HEK293T (cell line): ENCODE measurements around the gene PCDHGB4.

ENCODE experiments used
- CTCF ChIA-PET: fragments of 350-600 bp; formaldehyde crosslinking; extraction: SDS; loops from one replicate; lab custom pipeline; 2021; ENCODE audit warnings: antibody characterized with exemption, inconsistent platforms; lab: Yijun Ruan, JAX
- POLR2A ChIA-PET: fragments of 350-600 bp; formaldehyde crosslinking; extraction: SDS; loops from one replicate; lab custom pipeline; 2020; ENCODE audit warnings: antibody characterized with exemption, inconsistent platforms; lab: Yijun Ruan, JAX
- DNase-seq: peaks from one replicate; pipeline ENCODE4 v3.0.0; 2012; ENCODE audit warnings: mixed read lengths; ENCODE audit errors: extremely low spot score
- ARNT ChIP-seq: fragments of 450-650 bp; IDR thresholded peaks from 2 replicates; pipeline ENCODE4 v1.6.1; 2017; ENCODE audit warnings: mild to moderate bottlenecking
- BHLHE40 ChIP-seq: fragments of 450-650 bp; IDR thresholded peaks from 2 replicates; pipeline ENCODE4 v1.6.1; 2016; ENCODE audit warnings: mild to moderate bottlenecking, moderate library complexity, borderline replicate concordance
- CTBP1 ChIP-seq: fragments of 450-650 bp; IDR thresholded peaks from 2 replicates; pipeline ENCODE4 v1.6.1; 2016; ENCODE audit warnings: borderline replicate concordance
- ELF4 ChIP-seq: fragments of 450-650 bp; IDR thresholded peaks from 2 replicates; pipeline ENCODE4 v1.6.1; 2017; ENCODE audit warnings: antibody characterized with exemption
- FOXA1 ChIP-seq: fragments of 450-650 bp; IDR thresholded peaks from 2 replicates; pipeline ENCODE4 v1.6.1; 2016; ENCODE audit warnings: mild to moderate bottlenecking
- FOXK2 ChIP-seq: fragments of 450-650 bp; IDR thresholded peaks from 2 replicates; pipeline ENCODE4 v1.6.1; 2016; ENCODE audit warnings: mild to moderate bottlenecking
- FOXM1 ChIP-seq: fragments of 450-650 bp; IDR thresholded peaks from 2 replicates; pipeline ENCODE4 v1.6.1; 2017; ENCODE audit warnings: mild to moderate bottlenecking, borderline replicate concordance
- HDGF ChIP-seq: fragments of 450-650 bp; IDR thresholded peaks from 2 replicates; pipeline ENCODE4 v1.6.1; 2017; ENCODE audit warnings: antibody characterized with exemption, borderline replicate concordance
- L3MBTL2 ChIP-seq: fragments of 450-650 bp; conservative IDR thresholded peaks from 2 replicates; pipeline ENCODE4 v1.6.1; 2016; ENCODE audit warnings: mild to moderate bottlenecking
- LEF1 ChIP-seq: fragments of 450-650 bp; IDR thresholded peaks from 2 replicates; pipeline ENCODE4 v1.6.1; 2017; ENCODE audit warnings: mild to moderate bottlenecking, borderline replicate concordance
- NFRKB ChIP-seq: fragments of 450-650 bp; IDR thresholded peaks from 2 replicates; pipeline ENCODE4 v1.6.1; 2016; ENCODE audit warnings: mild to moderate bottlenecking, moderate library complexity
- PKNOX1 ChIP-seq: fragments of 450-650 bp; IDR thresholded peaks from 2 replicates; pipeline ENCODE4 v1.6.1; 2016
- SP1 ChIP-seq: fragments of 450-650 bp; IDR thresholded peaks from 2 replicates; pipeline ENCODE4 v1.6.1; 2017
- SUZ12 ChIP-seq: fragments of 450-650 bp; IDR thresholded peaks from 2 replicates; pipeline ENCODE4 v1.6.1; 2016; ENCODE audit warnings: mild to moderate bottlenecking
- TARDBP ChIP-seq: fragments of 450-650 bp; IDR thresholded peaks from 2 replicates; pipeline ENCODE4 v1.6.1; 2016
- ZNF384 ChIP-seq: fragments of 450-650 bp; IDR thresholded peaks from 2 replicates; pipeline ENCODE4 v1.6.1; 2016

Gene PCDHGB4

GRCh38 chr5:141382469-141383294 is 4.8 kb upstream of the PCDHGB4 start, which contains the start of gene PCDHGA7:
PCDHGA7 (plus strand) TSS chr5:141382742; CDS start chr5:141382900, 158 bp downstream.
- CTCF ChIA-PET = interaction anchor here (0.9 kb wide), 1 partner anchor 8 kb away, joined by 3 read pairs; no protein-coding TSS in a partner anchor
- peak; percentile 19 for DNase-seq
- POLR2A ChIA-PET = no interaction called here
- TF ChIP-seq BHLHE40 (no peak), FOXM1 (no peak), SP1 (no peak), ZNF384 (no peak), SUZ12 (no peak), FOXA1 (no peak), PKNOX1 (no peak), NFRKB (no peak), L3MBTL2 (no peak), FOXK2 (no peak), CTBP1 (no peak), ELF4 (no peak), LEF1 (no peak), ARNT (no peak), HDGF (no peak)

GRCh38 chr5:141383345-141383744 is 4.2 kb upstream of the PCDHGB4 start:
- no peak for TF ChIP-seq FOXM1
- no peak for TF ChIP-seq SUZ12
- no peak for TF ChIP-seq NFRKB
- no peak for TF ChIP-seq BHLHE40
- ChIA-PET POLR2A (no interaction called here), CTCF (no interaction called here)
- no peak for DNase-seq

GRCh38 chr5:141384471-141385267 is 2.8 kb upstream of the PCDHGB4 start:
- ChIA-PET CTCF (no interaction called here), POLR2A (no interaction called here)

GRCh38 chr5:141388661-141389060 is 1.2 kb downstream of the PCDHGB4 start:
- ChIA-PET CTCF (no interaction called here), POLR2A (no interaction called here)

More at GRCh38 chr5:141384471-141385267, 2.8 kb upstream of the PCDHGB4 start:
- TF ChIP-seq PKNOX1 = no peak
- no peak for TF ChIP-seq FOXK2
- TF ChIP-seq SP1 = no peak
- no peak for TF ChIP-seq HDGF
- TF ChIP-seq ARNT = no peak
- no peak for TF ChIP-seq FOXA1
- no peak for TF ChIP-seq TARDBP
- no peak for TF ChIP-seq SUZ12
- TF ChIP-seq NFRKB = no peak
- TF ChIP-seq CTBP1 = no peak
- TF ChIP-seq L3MBTL2 = no peak
- TF ChIP-seq BHLHE40 = no peak
- TF ChIP-seq ELF4 = no peak
- no peak for DNase-seq

GRCh38 chr5:141389153-141390042 is 1.9 kb downstream of the PCDHGB4 start:
- POLR2A ChIA-PET = no interaction called here
- TF ChIP-seq ELF4 = no peak
- TF ChIP-seq PKNOX1 = no peak
- TF ChIP-seq SUZ12 = no peak
- TF ChIP-seq ZNF384 = no peak
- no peak for TF ChIP-seq ARNT
- TF ChIP-seq TARDBP = no peak
- TF ChIP-seq FOXM1 = no peak
- no peak for TF ChIP-seq FOXA1
- no peak for TF ChIP-seq LEF1
- TF ChIP-seq HDGF = no peak
- no peak for TF ChIP-seq NFRKB
- no peak for TF ChIP-seq FOXK2
- TF ChIP-seq BHLHE40 = no peak
- CTCF ChIA-PET = interaction anchor here (0.6 kb wide), 2 partner anchors 59 to 155 kb away, joined by 3 read pairs; partner anchors contain the start of gene PCDHGA1
- no peak for DNase-seq

More at GRCh38 chr5:141388661-141389060, 1.2 kb downstream of the PCDHGB4 start:
- TF ChIP-seq FOXA1 (no peak), NFRKB (no peak), FOXM1 (no peak)
- no peak for DNase-seq
